MG63 (cell line): Measurements from ENCODE around the gene CSTA. TPM values are rescaled to one million over a fixed set of nuclear protein-coding genes. Genes with fewer than 3 reads are reported as not detected.
A peak's percentile ranks its signal among the peaks of the same experiment; 100 is the strongest.

Experiments
- DNase-seq: peaks from one replicate; pipeline ENCODE4 v3.0.0-alpha.2; 2020
- H3K27me3 ChIP-seq: fragments of 250-450 bp; sonication (Bioruptor Pico); 2 replicates; pipeline ENCODE4 v1.5.1; 2020; ENCODE audit warnings: mild to moderate bottlenecking, moderate library complexity
- H3K36me3 ChIP-seq: fragments of 250-450 bp; sonication (Bioruptor Pico); 2 replicates; pipeline ENCODE4 v1.5.1; 2020; ENCODE audit warnings: mild to moderate bottlenecking, moderate library complexity
- H3K4me3 ChIP-seq: fragments of 250-450 bp; sonication (Bioruptor Pico); 2 replicates; pipeline ENCODE4 v1.5.1; 2020; ENCODE audit warnings: mild to moderate bottlenecking, moderate library complexity
- H3K9me3 ChIP-seq: fragments of 250-450 bp; sonication (Bioruptor Pico); 2 replicates; pipeline ENCODE4 v1.5.1; 2020; ENCODE audit warnings: mild to moderate bottlenecking, moderate library complexity
- total RNA-seq: library from RNA; depleted of rRNA; stranded (reverse); fragments of >200 nt; shearing (Covaris generic); gene quantifications from 2 replicates; pipeline ENCODE4 v1.2.3, GENCODE V29; 2014; ENCODE audit warnings: low replicate concordance

The CSTA gene
- total RNA-seq, 1 experiment from 2014 or later, result not detected

GRCh38 chr3:122313281-122313680 lies 11.8 kb upstream of the CSTA start:
- Histone ChIP-seq H3K27me3 (no peaks in the 10 kb centered on the region), H3K36me3 (no peaks in the 10 kb centered on the region), H3K9me3 (no peaks in the 10 kb centered on the region), H3K4me3 (no peak overlapping the region)
- no peak for DNase-seq

GRCh38 chr3:122314228-122314876 lies 10.7 kb upstream of the CSTA start:
- Histone ChIP-seq H3K4me3 (no peak overlapping the region), H3K27me3 (no peaks in the 10 kb centered on the region), H3K9me3 (no peaks in the 10 kb centered on the region), H3K36me3 (no peaks in the 10 kb centered on the region)
- no peak for DNase-seq

GRCh38 chr3:122315619-122316018 lies 9.4 kb upstream of the CSTA start:
- Histone ChIP-seq H3K4me3 (no peak overlapping the region), H3K36me3 (no peaks in the 10 kb centered on the region), H3K9me3 (peaks cover 2% of the 10 kb centered on the region; the same call in 1 of the 2 replicates), H3K27me3 (no peaks in the 10 kb centered on the region)
- no peak for DNase-seq

GRCh38 chr3:122316368-122316767 lies 8.7 kb upstream of the CSTA start:
- H3K36me3 ChIP-seq, result no peaks in the 10 kb centered on the region
- peaks cover 2% of the 10 kb centered on the region; the same call in 1 of the 2 replicates for H3K9me3 ChIP-seq
- H3K27me3 ChIP-seq, result no peaks in the 10 kb centered on the region
- no peak overlapping the region for H3K4me3 ChIP-seq
- no peak for DNase-seq

GRCh38 chr3:122318620-122319019 lies 6.4 kb upstream of the CSTA start:
- Histone ChIP-seq H3K27me3 (no peaks in the 10 kb centered on the region), H3K9me3 (peaks cover 2% of the 10 kb centered on the region; the same call in 1 of the 2 replicates), H3K36me3 (no peaks in the 10 kb centered on the region), H3K4me3 (no peak overlapping the region)
- no peak for DNase-seq

- Histone ChIP-seq H3K9me3 (peaks cover 2% of the 10 kb centered on the region; the same call in 1 of the 2 replicates), H3K36me3 (no peaks in the 10 kb centered on the region)
- no peak for DNase-seq
Observed at GRCh38 chr3:122322095-122323075, 2.7 kb upstream of the CSTA start.

GRCh38 chr3:122325769-122326168 lies 721 bp downstream of the CSTA start:
- Histone ChIP-seq H3K9me3 (no peaks in the 10 kb centered on the region), H3K36me3 (no peaks in the 10 kb centered on the region), H3K27me3 (0 out of 2 replicates have a peak, but pooled peaks cover 2% of the 10 kb centered on the region), H3K4me3 (no peak overlapping the region)
- DNase-seq, result no peak

More at GRCh38 chr3:122322095-122323075, 2.7 kb upstream of the CSTA start:
- no peak overlapping the region for H3K4me3 ChIP-seq
- 0 out of 2 replicates have a peak, but pooled peaks cover 2% of the 10 kb centered on the region for H3K27me3 ChIP-seq

GRCh38 chr3:122331886-122332285 lies 6.8 kb downstream of the CSTA start:
- Histone ChIP-seq H3K4me3 (no peak overlapping the region), H3K36me3 (no peaks in the 10 kb centered on the region), H3K27me3 (peaks cover 8% of the 10 kb centered on the region; the same call in 1 of the 2 replicates), H3K9me3 (no peaks in the 10 kb centered on the region)
- no peak for DNase-seq

- no peak overlapping the region for H3K4me3 ChIP-seq
- H3K36me3 ChIP-seq, result no peaks in the 10 kb centered on the region
- no peak for DNase-seq
- H3K9me3 ChIP-seq, result no peaks in the 10 kb centered on the region
- H3K27me3 ChIP-seq, result peaks cover 8% of the 10 kb centered on the region; the same call in 1 of the 2 replicates
Observed at GRCh38 chr3:122332551-122332950, 7.5 kb downstream of the CSTA start.

- DNase-seq, result no peak
- no peaks in the 10 kb centered on the region for H3K27me3 ChIP-seq
- H3K36me3 ChIP-seq, result no peaks in the 10 kb centered on the region
- H3K4me3 ChIP-seq, result no peak overlapping the region
- peaks cover 10% of the 10 kb centered on the region for H3K9me3 ChIP-seq
Observed at GRCh38 chr3:122342803-122343202, 17.8 kb downstream of the CSTA start.

- Histone ChIP-seq H3K9me3 (peaks cover 10% of the 10 kb centered on the region), H3K4me3 (no peak overlapping the region), H3K27me3 (no peaks in the 10 kb centered on the region), H3K36me3 (no peaks in the 10 kb centered on the region)
- DNase-seq, result no peak
Observed at GRCh38 chr3:122343654-122344053, 18.6 kb downstream of the CSTA start.

- Histone ChIP-seq H3K27me3 (no peaks in the 10 kb centered on the region), H3K36me3 (no peaks in the 10 kb centered on the region), H3K9me3 (peaks cover 4% of the 10 kb centered on the region; the same call in 1 of the 2 replicates), H3K4me3 (no peak overlapping the region)
- no peak for DNase-seq
Observed at GRCh38 chr3:122349171-122349570, 24.1 kb downstream of the CSTA start.

- DNase-seq, result peak; percentile 73
- Histone ChIP-seq H3K36me3 (no peaks in the 10 kb centered on the region), H3K27me3 (no peaks in the 10 kb centered on the region), H3K9me3 (peaks cover 4% of the 10 kb centered on the region; the same call in 1 of the 2 replicates), H3K4me3 (no peak overlapping the region)
Observed at GRCh38 chr3:122350814-122351418, 25.9 kb downstream of the CSTA start.

GRCh38 chr3:122351612-122352011 lies 26.6 kb downstream of the CSTA start:
- H3K36me3 ChIP-seq, result no peaks in the 10 kb centered on the region
- DNase-seq, result no peak
- H3K9me3 ChIP-seq, result peaks cover 4% of the 10 kb centered on the region; the same call in 1 of the 2 replicates

GRCh38 chr3:122353215-122353614 lies 28.2 kb downstream of the CSTA start:
- Histone ChIP-seq H3K4me3 (no peak overlapping the region), H3K36me3 (peaks cover 4% of the 10 kb centered on the region), H3K9me3 (no peaks in the 10 kb centered on the region), H3K27me3 (no peaks in the 10 kb centered on the region)
- peak; percentile 72 for DNase-seq

More at GRCh38 chr3:122351612-122352011, 26.6 kb downstream of the CSTA start:
- no peak overlapping the region for H3K4me3 ChIP-seq
- no peaks in the 10 kb centered on the region for H3K27me3 ChIP-seq

- Histone ChIP-seq H3K27me3 (no peaks in the 10 kb centered on the region), H3K9me3 (no peaks in the 10 kb centered on the region), H3K36me3 (peaks cover 11% of the 10 kb centered on the region), H3K4me3 (no peak overlapping the region)
- DNase-seq, result no peak
Observed at GRCh38 chr3:122353893-122354401, 28.9 kb downstream of the CSTA start.
